ENCODE data around the gene GBE1. TPM values are rescaled to one million over a fixed set of nuclear protein-coding genes. Genes with fewer than 3 reads are reported as not detected.

The GBE1 gene
- total RNA-seq, 1 donor, result 184 TPM

DNA sequence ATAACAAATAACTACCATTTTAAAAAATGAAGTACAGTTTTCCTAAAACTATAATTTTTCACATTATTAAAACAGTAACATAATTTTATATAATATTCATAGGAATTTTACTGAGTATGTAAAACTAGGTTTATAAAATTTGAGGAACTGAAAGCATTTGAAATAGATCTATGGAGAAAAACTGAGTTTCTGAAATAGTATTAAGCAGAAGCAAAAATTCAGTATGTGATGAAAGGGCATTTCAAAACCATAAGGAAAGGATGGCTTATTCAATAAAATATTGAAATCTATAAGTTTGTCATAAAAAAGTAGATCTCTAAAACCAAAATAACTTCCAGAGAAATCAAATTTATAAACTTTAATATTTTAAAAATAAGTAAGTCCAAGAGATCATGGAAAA lies 53.4 kb downstream of the GBE1 start:
- H3K4me3 ChIP-seq (ENCODE audit: insufficient read depth, low read length), result no peak overlapping the region
- H3K27me3 ChIP-seq (ENCODE audit: insufficient read depth, low read length), result no peaks in the 10 kb centered on the region
- peaks cover 2% of the 10 kb centered on the region for H3K36me3 ChIP-seq (ENCODE audit: insufficient read depth, low read length)
- no peak overlapping the region for H3K27ac ChIP-seq (ENCODE audit: low read depth, low read length)
- no peak overlapping the region for H2AFZ ChIP-seq (ENCODE audit: low read length)
- DNase-seq (ENCODE audit: insufficient read length, low spot score, missing footprints), result no peak
- H3K4me2 ChIP-seq (ENCODE audit: insufficient read depth, low read length), result no peak overlapping the region
- peaks cover 51% of the 10 kb centered on the region for H3K79me2 ChIP-seq (ENCODE audit: insufficient read depth, low read length)
- no peaks in the 10 kb centered on the region for H3K9me3 ChIP-seq (ENCODE audit: low read depth, low read length)
- H3K4me1 ChIP-seq (ENCODE audit: insufficient read depth, low read length), result no peaks in the 10 kb centered on the region
- TF ChIP-seq, protein P1, sequence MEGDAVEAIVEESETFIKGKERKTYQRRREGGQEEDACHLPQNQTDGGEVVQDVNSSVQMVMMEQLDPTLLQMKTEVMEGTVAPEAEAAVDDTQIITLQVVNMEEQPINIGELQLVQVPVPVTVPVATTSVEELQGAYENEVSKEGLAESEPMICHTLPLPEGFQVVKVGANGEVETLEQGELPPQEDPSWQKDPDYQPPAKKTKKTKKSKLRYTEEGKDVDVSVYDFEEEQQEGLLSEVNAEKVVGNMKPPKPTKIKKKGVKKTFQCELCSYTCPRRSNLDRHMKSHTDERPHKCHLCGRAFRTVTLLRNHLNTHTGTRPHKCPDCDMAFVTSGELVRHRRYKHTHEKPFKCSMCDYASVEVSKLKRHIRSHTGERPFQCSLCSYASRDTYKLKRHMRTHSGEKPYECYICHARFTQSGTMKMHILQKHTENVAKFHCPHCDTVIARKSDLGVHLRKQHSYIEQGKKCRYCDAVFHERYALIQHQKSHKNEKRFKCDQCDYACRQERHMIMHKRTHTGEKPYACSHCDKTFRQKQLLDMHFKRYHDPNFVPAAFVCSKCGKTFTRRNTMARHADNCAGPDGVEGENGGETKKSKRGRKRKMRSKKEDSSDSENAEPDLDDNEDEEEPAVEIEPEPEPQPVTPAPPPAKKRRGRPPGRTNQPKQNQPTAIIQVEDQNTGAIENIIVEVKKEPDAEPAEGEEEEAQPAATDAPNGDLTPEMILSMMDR (IDR thresholded peaks at IDR 0.05; ENCODE audit: extremely low read depth, low read depth, low read length), result no peak
- no peaks in the 10 kb centered on the region for H4K20me1 ChIP-seq (ENCODE audit: insufficient read depth, low read length)

DNA sequence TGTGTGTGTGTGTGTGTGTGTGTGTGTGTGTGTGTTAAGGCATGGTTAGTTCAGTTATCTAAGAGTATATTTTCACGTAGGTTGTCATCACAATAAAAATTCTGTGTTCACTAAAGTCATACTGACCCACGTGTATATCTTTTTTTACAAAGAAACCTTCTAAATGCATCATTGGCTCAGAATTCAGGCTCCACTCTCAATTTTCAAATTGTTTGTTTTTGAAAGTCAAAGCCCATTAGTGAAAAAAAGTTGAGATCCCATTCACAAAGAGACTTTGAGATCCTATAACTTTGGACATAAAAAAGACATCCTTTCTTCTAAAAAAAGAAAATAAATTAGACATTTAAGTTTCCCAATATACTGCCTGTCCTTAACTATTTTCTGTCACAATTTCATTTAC lies 59.3 kb downstream of the GBE1 start:
- TF ChIP-seq, protein P1 (IDR thresholded peaks at IDR 0.05; ENCODE audit: extremely low read depth, low read depth, low read length), result no peak
- Histone ChIP-seq H4K20me1 (ENCODE audit: insufficient read depth, low read length) (no peaks in the 10 kb centered on the region), H3K27ac (ENCODE audit: low read depth, low read length) (no peak overlapping the region), H3K4me3 (ENCODE audit: insufficient read depth, low read length) (no peak overlapping the region), H3K4me2 (ENCODE audit: insufficient read depth, low read length) (no peak overlapping the region), H3K27me3 (ENCODE audit: insufficient read depth, low read length) (no peaks in the 10 kb centered on the region), H3K4me1 (ENCODE audit: insufficient read depth, low read length) (no peaks in the 10 kb centered on the region), H3K36me3 (ENCODE audit: insufficient read depth, low read length) (peaks cover 6% of the 10 kb centered on the region), H2AFZ (ENCODE audit: low read length) (no peak overlapping the region), H3K79me2 (ENCODE audit: insufficient read depth, low read length) (peaks cover 31% of the 10 kb centered on the region), H3K9me3 (ENCODE audit: low read depth, low read length) (no peaks in the 10 kb centered on the region)
- DNase-seq (ENCODE audit: insufficient read length, low spot score, missing footprints), result no peak

DNA sequence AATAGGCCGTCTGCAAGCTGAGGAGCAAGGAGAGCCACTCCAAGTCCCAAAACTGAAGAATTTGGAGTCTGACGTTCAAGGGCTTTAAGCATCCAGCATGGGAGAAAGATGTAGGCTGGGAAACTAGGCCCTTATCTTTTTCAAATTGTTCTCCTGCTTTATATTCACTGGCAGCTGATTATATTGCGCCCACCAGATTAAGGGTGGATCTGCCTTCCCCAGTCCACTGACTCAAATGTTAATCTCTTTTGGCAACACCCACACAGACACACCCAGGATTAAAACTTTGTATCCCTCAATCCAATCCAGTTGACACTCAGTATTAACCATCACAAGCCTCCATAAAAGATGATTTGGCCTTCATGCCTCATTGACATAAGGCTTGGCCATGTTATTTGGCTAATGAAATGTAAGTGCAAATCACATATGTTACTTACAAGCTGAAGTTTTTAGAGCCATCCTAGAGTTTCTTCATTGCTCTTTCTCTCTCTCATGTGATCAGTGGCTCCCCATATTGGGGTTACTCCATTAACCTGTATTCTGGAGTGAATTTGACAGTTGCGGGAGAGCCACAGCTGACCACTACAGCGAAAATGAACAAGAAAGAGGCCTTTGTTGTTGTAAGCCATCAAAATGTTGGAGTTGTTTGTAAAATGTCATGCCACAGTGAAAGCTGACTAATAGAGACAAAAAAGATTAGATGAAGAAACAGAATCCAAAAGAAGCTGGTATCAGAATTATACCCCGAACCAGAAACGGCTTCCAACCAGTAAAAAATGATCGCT lies 61.7 kb downstream of the GBE1 start:
- H3K27me3 ChIP-seq (ENCODE audit: insufficient read depth, low read length), result no peaks in the 10 kb centered on the region
- H3K79me2 ChIP-seq (ENCODE audit: insufficient read depth, low read length), result peaks cover 33% of the 10 kb centered on the region
- H3K4me1 ChIP-seq (ENCODE audit: insufficient read depth, low read length), result no peaks in the 10 kb centered on the region
- no peak for DNase-seq (ENCODE audit: insufficient read length, low spot score, missing footprints)
- no peaks in the 10 kb centered on the region for H4K20me1 ChIP-seq (ENCODE audit: insufficient read depth, low read length)
- peaks cover 6% of the 10 kb centered on the region for H3K36me3 ChIP-seq (ENCODE audit: insufficient read depth, low read length)
- H3K4me2 ChIP-seq (ENCODE audit: insufficient read depth, low read length), result no peak overlapping the region
- no peak overlapping the region for H3K27ac ChIP-seq (ENCODE audit: low read depth, low read length)
- H3K4me3 ChIP-seq (ENCODE audit: insufficient read depth, low read length), result no peak overlapping the region
- no peak overlapping the region for H2AFZ ChIP-seq (ENCODE audit: low read length)
- TF ChIP-seq, protein P1 (IDR thresholded peaks at IDR 0.05; ENCODE audit: extremely low read depth, low read depth, low read length), result no peak
- no peaks in the 10 kb centered on the region for H3K9me3 ChIP-seq (ENCODE audit: low read depth, low read length)

DNA sequence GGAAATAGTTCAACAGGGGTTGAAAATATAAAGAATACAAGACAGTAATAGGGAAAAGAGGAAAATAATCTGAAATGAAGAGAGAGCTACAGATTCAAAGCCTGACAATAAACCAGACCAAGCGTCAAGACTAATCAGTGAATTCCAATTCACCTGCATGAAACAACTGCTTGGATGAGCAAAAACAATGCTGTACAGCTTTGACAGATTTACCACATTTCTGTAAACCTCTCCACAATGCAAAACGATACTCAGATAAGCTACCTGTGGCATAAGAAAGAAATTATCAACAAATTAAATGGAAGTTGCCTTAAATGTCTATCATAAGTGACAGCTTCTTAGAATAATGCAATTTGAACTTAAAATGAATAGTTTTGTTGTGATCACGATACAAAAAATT lies 65.4 kb downstream of the GBE1 start:
- Histone ChIP-seq H3K9me3 (ENCODE audit: low read depth, low read length) (no peaks in the 10 kb centered on the region), H3K27me3 (ENCODE audit: insufficient read depth, low read length) (no peaks in the 10 kb centered on the region), H3K4me1 (ENCODE audit: insufficient read depth, low read length) (peaks cover 12% of the 10 kb centered on the region), H4K20me1 (ENCODE audit: insufficient read depth, low read length) (no peaks in the 10 kb centered on the region), H3K79me2 (ENCODE audit: insufficient read depth, low read length) (peaks cover 41% of the 10 kb centered on the region), H2AFZ (ENCODE audit: low read length) (no peak overlapping the region), H3K4me3 (ENCODE audit: insufficient read depth, low read length) (no peak overlapping the region), H3K4me2 (ENCODE audit: insufficient read depth, low read length) (no peak overlapping the region), H3K27ac (ENCODE audit: low read depth, low read length) (no peak overlapping the region), H3K36me3 (ENCODE audit: insufficient read depth, low read length) (peaks cover 6% of the 10 kb centered on the region)
- DNase-seq (ENCODE audit: insufficient read length, low spot score, missing footprints), result no peak
- TF ChIP-seq, protein P1 (IDR thresholded peaks at IDR 0.05; ENCODE audit: extremely low read depth, low read depth, low read length), result no peak
